Midbrain (tissue), 1 donor: ENCODE results near the gene CKLF.

Source experiments
- DNase-seq: peaks from one replicate; lab custom pipeline; 2025; lab: John Stamatoyannopoulos, UW

The CKLF gene

GRCh38 chr16:66517586-66518263 lies 34.7 kb upstream of the CKLF start:
- DNase-seq = no peak

GRCh38 chr16:66519482-66520373 lies 32.6 kb upstream of the CKLF start:
- no peak for DNase-seq

DNA sequence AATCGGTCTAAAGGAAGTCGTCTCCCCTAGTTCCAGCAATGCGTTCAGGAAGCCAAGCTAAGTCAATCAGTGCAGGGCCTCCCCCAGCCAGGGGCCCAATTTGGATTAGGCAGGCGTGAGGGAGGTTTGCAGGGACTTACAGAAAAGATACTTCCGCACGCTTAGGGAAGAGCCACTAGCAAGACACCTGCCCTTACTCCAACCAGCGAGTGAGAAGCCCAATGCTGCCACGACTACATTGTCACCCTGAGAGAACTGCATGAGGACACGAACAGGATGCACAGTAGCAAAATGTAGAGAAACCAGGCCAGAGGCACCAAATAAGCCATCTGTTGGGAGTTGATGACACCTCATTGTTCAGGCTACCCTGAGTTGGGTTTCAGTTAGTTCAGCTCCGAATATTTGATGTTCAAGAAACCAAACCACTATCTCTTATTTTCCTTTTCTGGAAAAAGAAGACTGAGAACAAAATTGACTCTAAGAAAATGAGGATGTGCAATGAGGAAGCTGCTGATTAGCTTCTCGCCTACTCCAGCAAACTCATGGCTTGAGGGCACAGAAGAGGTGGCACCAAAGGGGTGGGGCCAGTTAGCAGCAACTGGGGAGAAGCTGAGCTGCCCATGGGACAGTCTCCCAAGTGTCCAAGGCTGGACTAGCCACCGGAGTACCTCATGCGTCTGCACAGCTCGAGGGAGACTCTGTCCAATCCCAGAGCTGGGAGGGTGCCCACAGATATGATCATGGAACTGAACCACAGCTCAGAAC lies 31.8 kb upstream of the CKLF start:
- no peak for DNase-seq

- no peak for DNase-seq
These were observed 31.1 kb upstream of the CKLF start for GRCh38 chr16:66521252-66521713.

DNA sequence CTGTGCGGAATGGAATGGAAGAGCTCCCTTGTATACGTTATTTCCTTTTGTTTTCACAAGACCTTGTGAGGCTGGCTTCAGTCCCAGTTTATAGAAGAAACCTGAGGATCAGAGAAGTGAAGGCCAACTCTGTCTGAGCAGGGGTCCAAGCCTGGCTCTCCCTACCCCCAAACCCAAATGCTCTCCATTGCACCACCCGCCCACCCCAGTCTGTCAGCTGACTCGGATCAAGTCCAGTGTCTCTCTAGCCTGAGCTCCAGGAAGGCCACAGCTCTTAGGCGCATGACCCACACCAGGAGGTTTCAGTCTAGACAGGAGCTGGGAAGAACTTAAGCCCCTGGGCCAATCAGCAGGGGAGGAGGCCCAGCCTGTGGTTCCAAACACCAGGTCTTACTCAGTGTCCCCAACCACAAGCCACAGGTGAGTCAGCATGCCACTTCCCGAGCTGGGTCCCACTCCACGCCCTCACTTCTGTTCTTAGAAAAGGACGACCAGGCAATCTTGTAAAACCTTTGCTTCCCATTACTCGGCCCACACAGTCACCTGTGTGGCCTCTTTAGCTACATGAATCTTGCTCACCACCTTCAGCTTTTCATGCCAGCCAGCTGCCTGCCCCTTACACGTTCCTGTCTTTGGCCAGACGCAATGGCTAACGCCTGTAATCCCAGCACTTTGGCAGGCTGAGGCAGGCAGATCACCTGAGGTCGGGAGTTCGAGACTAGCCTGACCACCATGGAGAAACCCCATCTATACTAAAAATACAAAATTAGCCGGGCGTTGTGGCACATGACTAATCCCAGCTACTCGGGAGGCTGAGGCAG lies 30.2 kb upstream of the CKLF start:
- no peak for DNase-seq

DNA sequence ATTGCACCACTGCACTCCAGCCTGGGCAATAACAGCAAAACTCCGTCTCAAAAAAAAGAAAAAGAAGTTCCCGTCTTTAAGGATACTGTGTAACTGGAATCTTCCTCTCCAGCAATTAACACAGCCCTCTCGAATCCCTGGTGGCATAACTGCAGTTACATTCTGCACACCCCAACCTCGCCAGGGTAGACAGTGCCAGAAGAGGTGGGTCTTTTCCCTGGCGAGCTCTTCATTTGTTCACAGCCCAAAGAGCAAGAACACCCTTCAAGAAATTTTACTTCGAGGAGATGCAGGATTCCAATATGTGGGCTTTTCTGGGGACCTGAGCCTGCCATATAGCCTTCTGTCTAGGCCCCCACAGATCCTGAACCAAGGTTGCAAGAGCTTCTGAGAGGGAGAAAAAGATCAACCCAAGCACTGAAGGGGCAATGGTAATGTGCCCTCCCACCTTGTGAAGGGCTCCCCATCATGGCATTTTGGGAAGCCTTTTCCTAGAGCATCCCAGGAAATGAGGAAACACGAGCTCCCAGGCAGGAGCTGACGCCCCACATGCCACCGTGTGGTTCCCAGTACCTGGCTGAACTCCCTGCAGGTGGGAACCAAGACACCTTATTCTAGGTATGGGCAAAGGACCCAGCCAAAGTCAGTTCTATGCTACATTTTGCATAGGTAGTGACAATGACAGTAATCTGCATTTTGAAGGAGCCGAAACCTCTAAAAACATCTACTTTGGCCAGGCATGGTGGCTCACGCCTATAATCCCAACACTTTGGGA lies 29.4 kb upstream of the CKLF start:
- DNase-seq = no peak

DNA sequence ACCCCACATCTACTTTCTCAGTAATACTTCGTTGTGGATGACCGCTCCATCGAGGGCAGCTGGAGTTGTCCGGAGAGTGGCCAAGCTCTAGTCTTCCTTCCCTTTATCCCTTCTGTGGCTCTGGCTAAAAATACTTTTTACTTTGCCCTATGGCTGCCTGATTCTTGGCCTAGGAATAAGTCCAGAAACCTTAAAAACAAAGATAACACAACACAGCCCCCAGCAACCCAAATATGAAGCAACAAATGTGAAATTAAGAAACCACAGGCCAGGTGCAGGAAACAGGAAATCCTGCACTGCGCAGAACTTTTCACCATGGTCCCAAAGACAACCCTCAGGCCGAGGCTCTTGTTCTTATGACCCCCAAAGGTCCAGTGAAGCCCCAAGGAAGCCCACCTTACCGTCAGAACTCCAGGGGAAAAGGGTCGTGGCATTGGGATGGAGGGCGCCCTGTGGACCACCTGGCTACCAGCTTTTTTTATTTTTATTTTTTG lies 28.5 kb upstream of the CKLF start:
- no peak for DNase-seq

DNA sequence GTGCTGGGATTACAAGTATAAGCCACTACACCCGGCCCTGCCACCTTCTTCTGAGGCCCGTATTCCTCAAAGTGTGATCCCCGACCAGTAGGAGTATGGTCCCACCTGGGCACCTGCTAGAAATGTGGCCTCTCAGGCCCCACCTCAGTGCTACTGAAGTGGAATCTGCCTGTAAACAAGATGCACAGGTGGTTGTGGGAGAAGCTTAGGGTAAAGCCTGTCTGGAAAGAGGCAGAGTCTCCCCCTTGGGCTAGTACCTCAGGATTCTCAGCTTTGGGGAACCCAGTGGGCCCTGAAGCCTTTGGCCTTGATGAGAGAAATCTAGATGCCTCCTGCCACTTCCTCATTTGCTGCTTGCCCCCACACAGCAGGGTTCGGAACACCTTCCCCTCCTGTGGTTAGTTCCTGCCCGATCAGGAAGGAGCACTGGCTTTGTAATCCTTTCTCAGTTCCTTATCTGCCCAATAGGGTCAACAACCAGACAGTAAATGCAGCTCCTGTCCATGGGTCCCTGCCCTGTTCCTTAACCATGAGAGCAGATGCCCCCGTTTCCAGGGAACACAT lies 27.7 kb upstream of the CKLF start:
- peak; percentile 38 for DNase-seq

GRCh38 chr16:66525396-66526180 lies 26.8 kb upstream of the CKLF start:
- no peak for DNase-seq

DNA sequence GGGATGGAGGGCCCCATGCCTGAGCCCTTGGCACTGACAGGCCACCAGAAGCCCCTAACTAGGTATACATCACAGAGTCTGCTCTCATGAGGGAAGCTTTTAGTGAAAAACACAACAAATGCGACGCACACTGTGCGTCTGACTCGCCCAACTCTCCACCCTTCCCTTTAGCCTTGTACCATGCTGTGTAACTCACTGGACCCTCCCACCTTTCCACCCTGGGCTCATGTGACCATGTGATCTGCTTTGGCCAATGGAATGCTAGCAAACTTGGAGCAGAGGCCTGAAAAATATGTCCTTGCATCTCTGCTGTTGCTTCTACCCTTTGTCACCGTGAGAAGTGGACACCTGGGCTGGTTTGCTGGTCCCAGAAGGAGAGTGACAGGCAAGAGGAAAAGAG lies 24.1 kb upstream of the CKLF start:
- no peak for DNase-seq

GRCh38 chr16:66529475-66529874 lies 22.9 kb upstream of the CKLF start:
- DNase-seq = no peak

DNA sequence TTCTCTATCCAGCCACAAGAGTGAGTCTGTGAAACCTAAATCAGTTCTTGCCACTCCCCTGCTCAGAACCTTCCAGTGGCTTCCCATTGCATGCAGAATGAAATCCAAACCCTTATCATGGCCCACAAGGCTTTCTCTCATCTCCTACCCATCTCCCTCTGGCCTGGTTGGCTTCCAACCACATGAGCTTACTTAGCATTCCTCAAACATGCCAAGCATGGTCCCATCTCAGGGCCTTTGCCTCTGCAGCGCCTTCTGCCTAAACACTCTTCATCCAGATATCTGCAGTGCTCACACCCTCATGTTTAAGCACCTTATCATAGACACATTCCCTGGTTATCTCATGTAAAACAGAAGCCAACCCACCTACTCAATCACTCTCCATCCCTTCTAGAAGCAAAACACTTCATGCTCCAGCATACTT lies 18.0 kb upstream of the CKLF start:
- no peak for DNase-seq

GRCh38 chr16:66536525-66536924 lies 15.9 kb upstream of the CKLF start:
- no peak for DNase-seq

DNA sequence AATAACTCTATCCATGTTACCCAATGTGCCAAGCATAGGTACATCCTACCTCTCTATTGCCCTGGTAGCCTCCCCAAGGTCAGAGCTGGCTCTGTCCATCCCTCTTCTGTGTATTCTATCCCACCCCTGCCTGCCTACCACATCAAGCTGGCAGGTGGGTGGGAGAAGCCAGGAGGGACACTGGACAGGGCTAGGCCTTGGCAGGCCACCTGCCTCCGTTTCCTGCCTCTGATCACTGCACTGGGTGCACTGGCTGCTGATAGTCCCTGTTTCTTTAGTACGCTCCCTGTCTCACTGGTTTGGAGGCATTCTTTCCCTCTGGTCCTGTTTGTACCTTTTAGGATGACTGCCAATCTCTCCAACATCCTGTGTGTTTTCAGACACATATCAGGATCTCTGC lies 15.1 kb upstream of the CKLF start:
- DNase-seq = no peak

DNA sequence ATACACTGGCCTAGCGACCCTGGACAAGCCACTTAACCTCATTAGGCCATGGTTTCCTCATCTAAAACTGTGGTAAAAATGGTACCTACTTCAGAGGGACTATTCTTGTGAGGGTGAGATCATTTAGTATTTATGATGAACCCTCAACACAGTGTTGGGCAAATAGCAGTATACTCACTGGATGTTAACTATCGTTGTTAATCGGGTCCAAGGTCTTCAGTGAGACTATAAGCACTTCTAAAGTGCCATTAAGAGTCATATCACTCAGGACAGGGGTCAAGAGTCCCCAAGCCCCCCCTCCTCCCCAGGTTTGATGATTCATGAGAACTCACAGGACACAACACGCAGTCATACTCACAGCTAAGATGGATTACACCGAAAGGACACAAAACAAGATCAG lies 13.5 kb upstream of the CKLF start:
- no peak for DNase-seq

- DNase-seq = no peak
These were observed 12.5 kb upstream of the CKLF start for GRCh38 chr16:66539623-66540469.

- no peak for DNase-seq
These were observed 10.7 kb upstream of the CKLF start for GRCh38 chr16:66541388-66542355.
